ENCODE measurements around the gene CRNN. TPM values are rescaled to one million over a fixed set of nuclear protein-coding genes. Genes with fewer than 3 reads are reported as not detected.
A peak's percentile ranks its signal among the peaks of the same experiment; 100 is the strongest.

CRNN gene
- total RNA-seq, 4 donors from 2014 or later, result not detected

DNA sequence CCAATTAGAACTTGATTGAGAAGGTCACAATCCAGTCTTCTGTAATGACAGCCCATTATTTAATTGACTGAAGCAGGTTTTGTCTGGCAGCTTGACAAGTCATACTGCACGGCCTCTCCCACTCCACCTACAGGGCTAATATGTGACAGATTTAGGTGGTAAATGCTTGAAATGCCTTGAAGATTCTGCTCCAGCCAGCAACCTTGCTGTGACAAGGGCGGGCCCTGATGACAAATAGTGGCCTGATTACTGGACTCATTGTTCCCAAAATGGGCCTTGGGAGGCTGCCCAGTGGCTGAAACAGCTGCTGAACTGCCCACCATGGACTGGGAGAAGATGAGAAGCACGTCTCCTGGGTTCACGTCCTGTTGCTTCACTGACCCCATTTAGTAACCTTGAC is 30.0 kb upstream of the CRNN start:
- Histone ChIP-seq H3K9me3 (no peaks in the 10 kb centered on the region), H3K27me3 (no peaks in the 10 kb centered on the region), H3K4me1 (no peaks in the 10 kb centered on the region), H3K27ac (no peak overlapping the region), H3K4me3 (no peak overlapping the region), H3K36me3 (no peaks in the 10 kb centered on the region)
- intact Hi-C loops (cut with DNase I; ENCODE audit: low total_unique reads) (no loop called here), in situ Hi-C loops (cut with MboI; ENCODE audit: low sequenced_read_pairs in 4 of 4) (loop anchor here in 2 of 4 donors (10.0 kb wide), 2 partner anchors 259 to 389 kb away; no protein-coding TSS in a partner anchor)
- DNase-seq (no peak), ATAC-seq (no peak)
- no peak for TF ChIP-seq POLR2A (IDR thresholded peaks at IDR 0.05)
- TF ChIP-seq, protein P1, sequence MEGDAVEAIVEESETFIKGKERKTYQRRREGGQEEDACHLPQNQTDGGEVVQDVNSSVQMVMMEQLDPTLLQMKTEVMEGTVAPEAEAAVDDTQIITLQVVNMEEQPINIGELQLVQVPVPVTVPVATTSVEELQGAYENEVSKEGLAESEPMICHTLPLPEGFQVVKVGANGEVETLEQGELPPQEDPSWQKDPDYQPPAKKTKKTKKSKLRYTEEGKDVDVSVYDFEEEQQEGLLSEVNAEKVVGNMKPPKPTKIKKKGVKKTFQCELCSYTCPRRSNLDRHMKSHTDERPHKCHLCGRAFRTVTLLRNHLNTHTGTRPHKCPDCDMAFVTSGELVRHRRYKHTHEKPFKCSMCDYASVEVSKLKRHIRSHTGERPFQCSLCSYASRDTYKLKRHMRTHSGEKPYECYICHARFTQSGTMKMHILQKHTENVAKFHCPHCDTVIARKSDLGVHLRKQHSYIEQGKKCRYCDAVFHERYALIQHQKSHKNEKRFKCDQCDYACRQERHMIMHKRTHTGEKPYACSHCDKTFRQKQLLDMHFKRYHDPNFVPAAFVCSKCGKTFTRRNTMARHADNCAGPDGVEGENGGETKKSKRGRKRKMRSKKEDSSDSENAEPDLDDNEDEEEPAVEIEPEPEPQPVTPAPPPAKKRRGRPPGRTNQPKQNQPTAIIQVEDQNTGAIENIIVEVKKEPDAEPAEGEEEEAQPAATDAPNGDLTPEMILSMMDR (IDR thresholded peaks at IDR 0.05 in 4 of 5, conservative IDR thresholded peaks at IDR 0.05 in 1 of 5), result no peak

- in situ Hi-C loops (cut with MboI; ENCODE audit: low sequenced_read_pairs in 4 of 4), result loop anchor here in 2 of 4 donors (10.0 kb wide), 2 partner anchors 258 to 388 kb away; no protein-coding TSS in a partner anchor
Observed at GRCh38 chr1:152442765-152443164, 28.7 kb upstream of the CRNN start.

DNA sequence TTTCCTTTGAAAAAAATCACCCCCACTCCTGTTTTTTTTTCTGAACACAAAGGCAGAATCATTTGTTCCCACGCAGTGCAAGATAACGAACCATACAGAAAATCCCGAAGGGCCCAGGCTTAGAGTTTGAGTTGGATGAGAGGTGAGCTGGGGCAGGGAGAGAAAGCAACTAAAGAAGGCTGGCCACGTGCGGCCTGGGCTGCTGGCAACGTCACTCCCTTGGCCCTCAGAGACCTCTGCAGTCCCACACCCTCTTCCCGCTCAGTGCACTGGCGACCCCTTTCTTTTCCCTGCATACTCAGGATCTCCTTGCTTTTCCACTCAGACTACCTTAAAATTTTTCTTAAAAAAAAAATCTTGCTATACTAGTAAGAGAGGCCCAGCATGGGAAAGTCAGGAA is 28.2 kb upstream of the CRNN start:
- in situ Hi-C loops (cut with MboI; ENCODE audit: low sequenced_read_pairs in 4 of 4) (loop anchor here in 2 of 4 donors (10.0 kb wide), 2 partner anchors 258 to 388 kb away; no protein-coding TSS in a partner anchor), intact Hi-C loops (cut with DNase I; ENCODE audit: low total_unique reads) (no loop called here)
- DNase-seq (no peak), ATAC-seq (no peak)
- no peaks in the 10 kb centered on the region for H3K9me3 ChIP-seq
- H3K27ac ChIP-seq, result no peak overlapping the region
- TF ChIP-seq POLR2A (IDR thresholded peaks at IDR 0.05), result no peak
- TF ChIP-seq, protein P1 (IDR thresholded peaks at IDR 0.05 in 4 of 5, conservative IDR thresholded peaks at IDR 0.05 in 1 of 5), result no peak
- no peaks in the 10 kb centered on the region for H3K36me3 ChIP-seq
- H3K27me3 ChIP-seq, result no peaks in the 10 kb centered on the region
- H3K4me1 ChIP-seq, result no peaks in the 10 kb centered on the region
- no peak overlapping the region for H3K4me3 ChIP-seq

More at GRCh38 chr1:152442765-152443164, 28.7 kb upstream of the CRNN start:
- Histone ChIP-seq H3K4me1 (no peaks in the 10 kb centered on the region), H3K27me3 (no peaks in the 10 kb centered on the region), H3K4me3 (no peak overlapping the region), H3K27ac (peak overlapping the region in 1 of 4 donors; percentile 16), H3K36me3 (no peaks in the 10 kb centered on the region), H3K9me3 (no peaks in the 10 kb centered on the region)
- DNase-seq (no peak), ATAC-seq (no peak)
- intact Hi-C loops (cut with DNase I; ENCODE audit: low total_unique reads), result no loop called here
- TF ChIP-seq POLR2A (IDR thresholded peaks at IDR 0.05), result no peak
- TF ChIP-seq, protein P1 (IDR thresholded peaks at IDR 0.05 in 4 of 5, conservative IDR thresholded peaks at IDR 0.05 in 1 of 5), result no peak

- ATAC-seq (no peak), DNase-seq (no peak)
- Histone ChIP-seq H3K4me1 (no peaks in the 10 kb centered on the region), H3K9me3 (no peaks in the 10 kb centered on the region), H3K27me3 (peaks cover 0 to under 1% (median 0%) of the 10 kb centered on the region in 3 donors), H3K36me3 (no peaks in the 10 kb centered on the region), H3K27ac (no peak overlapping the region), H3K4me3 (no peak overlapping the region)
- intact Hi-C loops (cut with DNase I; ENCODE audit: low total_unique reads), result loop anchor here (1.0 to 2.0 kb wide), 2 partner anchors 253 to 389 kb away; no protein-coding TSS in a partner anchor
- in situ Hi-C loops (cut with MboI; ENCODE audit: low sequenced_read_pairs in 4 of 4), result loop anchor here in 2 of 4 donors (10.0 kb wide), 2 partner anchors 257 to 387 kb away; no protein-coding TSS in a partner anchor
- TF ChIP-seq POLR2A (IDR thresholded peaks at IDR 0.05), result no peak
- TF ChIP-seq, protein P1 (IDR thresholded peaks at IDR 0.05 in 4 of 5, conservative IDR thresholded peaks at IDR 0.05 in 1 of 5), result no peak
Observed at GRCh38 chr1:152441756-152442155, 27.7 kb upstream of the CRNN start.
